B cell (primary cell): ENCODE measurements around the gene SAXO1. TPM values are rescaled to one million over a fixed set of nuclear protein-coding genes. Genes with fewer than 3 reads are reported as not detected.

Source experiments
- ATAC-seq: fragments of 200-7000 bp; cut with Tn5 transposase; one replicate; pipeline ENCODE4 v1.10.0; 2021; ENCODE audit warnings: low read depth, mild to moderate bottlenecking, moderate number of reproducible peaks, moderate library complexity
- CTCF ChIA-PET: fragments of 350-600 bp; sonication (Branson Sonifier 250); formaldehyde crosslinking; loops from one replicate; lab custom pipeline; 2021; ENCODE audit warnings: antibody characterized with exemption, inconsistent platforms; lab: Charles Lee
- POLR2A ChIA-PET: fragments of 350-600 bp; sonication (Branson Sonifier 250); formaldehyde crosslinking; loops from one replicate; lab custom pipeline; 2021; ENCODE audit warnings: antibody characterized with exemption; lab: Charles Lee
- DNase-seq: peaks from one replicate; pipeline ENCODE4 v3.0.0; 2013
- H2AFZ ChIP-seq: 2 replicates; pipeline ENCODE4 v1.6.1; 2012; ENCODE audit warnings: mild to moderate bottlenecking, low read depth, low read length; ENCODE audit not compliant: insufficient read depth, poor library complexity, severe bottlenecking
- H3K27ac ChIP-seq, 2 donors: 1 replicate in 1 of 2; 2 replicates in 1 of 2; pipeline ENCODE4 v1.5.1; 2012 to 2013; ENCODE audit warnings: low read length in 2 of 2, mild to moderate bottlenecking in 2 of 2, moderate library complexity in 1 of 2
- H3K27me3 ChIP-seq, 4 experiments: fragments of 200-600 bp in 1 of 4; sonication (generic) in 1 of 4; replicated peaks in 1 of 4; 1 replicate in 2 of 4; 2 replicates in 2 of 4; pipeline versions ENCODE4 v1.6.1 to v1.7.0; 2013 to 2016; ENCODE audit warnings: low read length in 3 of 4, mild to moderate bottlenecking in 2 of 4, mixed read lengths in 1 of 4, moderate library complexity in 1 of 4; ENCODE audit not compliant: insufficient read depth in 4 of 4, control insufficient read depth in 3 of 4; ENCODE audit errors: control extremely low read depth in 1 of 4
- H3K36me3 ChIP-seq, 2 experiments: replicated peaks in 1 of 2; 1 replicate in 1 of 2; 2 replicates in 1 of 2; pipeline versions ENCODE4 v1.6.1 to v1.7.1; 2013; ENCODE audit warnings: low read length in 1 of 2; ENCODE audit not compliant: insufficient read depth in 2 of 2, control insufficient read depth in 1 of 2; ENCODE audit errors: control extremely low read depth in 1 of 2, extremely low read depth in 1 of 2
- H3K4me1 ChIP-seq, 2 donors: fragments of 200-600 bp in 1 of 2; sonication (generic) in 1 of 2; 1 replicate in 1 of 2; 2 replicates in 1 of 2; pipeline versions ENCODE4 v1.5.1 to v1.6.1; 2013 to 2017; ENCODE audit warnings: low read length in 2 of 2; ENCODE audit not compliant: control insufficient read depth in 2 of 2, insufficient read depth in 2 of 2
- H3K4me2 ChIP-seq: replicated peaks from 2 replicates; pipeline ENCODE3; 2012; ENCODE audit warnings: mild to moderate bottlenecking, low read depth, low read length; ENCODE audit not compliant: poor library complexity, severe bottlenecking
- H3K4me3 ChIP-seq, 5 experiments: fragments of 200-600 bp in 1 of 5; sonication (generic) in 1 of 5; 1 replicate in 3 of 5; 2 replicates in 2 of 5; pipeline versions ENCODE4 v1.5.1 to v1.7.0; 2011 to 2016; ENCODE audit warnings: low read length in 4 of 5, mild to moderate bottlenecking in 4 of 5, low read depth in 2 of 5, control low read depth in 1 of 5, moderate library complexity in 1 of 5; ENCODE audit not compliant: insufficient read depth in 1 of 5; ENCODE audit errors: control extremely low read depth in 1 of 5, extremely low read depth in 1 of 5
- H3K79me2 ChIP-seq: fragments of 200-600 bp; sonication (generic); one replicate; pipeline ENCODE4 v1.6.0; 2016; ENCODE audit warnings: low read length; ENCODE audit not compliant: control insufficient read depth, insufficient read depth
- H3K9ac ChIP-seq: fragments of 200-600 bp; sonication (generic); 2 replicates; pipeline ENCODE4 v1.6.1; 2017; ENCODE audit warnings: mild to moderate bottlenecking, low read length, moderate library complexity
- H3K9me3 ChIP-seq, 3 donors: one replicate each; pipeline versions ENCODE4 v1.6.1 to v1.7.1; 2013; ENCODE audit warnings: low read length in 2 of 3; ENCODE audit not compliant: control insufficient read depth in 2 of 3, insufficient read depth in 1 of 3; ENCODE audit errors: control extremely low read depth in 1 of 3
- H4K20me1 ChIP-seq: 2 replicates; pipeline ENCODE4 v1.6.0; 2012; ENCODE audit warnings: mild to moderate bottlenecking, low read length; ENCODE audit not compliant: insufficient read depth, control insufficient read depth, poor library complexity, severe bottlenecking
- H3K27ac Mint-ChIP-seq: one replicate; pipeline ENCODE4 v1.8.0; 2021; ENCODE audit warnings: mixed read lengths
- H3K27me3 Mint-ChIP-seq: one replicate; pipeline ENCODE4 v1.8.0; 2021; ENCODE audit warnings: mixed read lengths
- H3K4me1 Mint-ChIP-seq: one replicate; pipeline ENCODE4 v1.8.0; 2021; ENCODE audit warnings: mixed read lengths
- H3K4me3 Mint-ChIP-seq: one replicate; pipeline ENCODE4 v1.8.0; 2021; ENCODE audit warnings: mixed read lengths
- H3K9me3 Mint-ChIP-seq: one replicate; pipeline ENCODE4 v1.8.0; 2022; ENCODE audit warnings: mixed read lengths; ENCODE audit not compliant: insufficient read depth
- CTCF ChIP-seq: fragments of 200-600 bp; IDR thresholded peaks from one replicate; pipeline ENCODE4 v1.8.0; 2022; ENCODE audit warnings: antibody characterized with exemption, mild to moderate bottlenecking
- EZH2 ChIP-seq: IDR thresholded peaks from 2 replicates; pipeline ENCODE4 v1.6.1; 2012; ENCODE audit warnings: borderline replicate concordance, low read depth, mild to moderate bottlenecking, moderate library complexity, low read length; ENCODE audit not compliant: insufficient read depth, poor library complexity, severe bottlenecking
- WGBS: methylation state at CpG from one replicate; pipeline ENCODE4 v1.1.5; 2013; ENCODE audit warnings: missing lambda C conversion rate; ENCODE audit not compliant: insufficient coverage; 5-methylcytosine and 5-hydroxymethylcytosine counted together
- intact Hi-C: fragments of 100-400 bp; cut with micrococcal nuclease; formaldehyde crosslinking; loops from one replicate; pipeline ENCODE4 v1.10.0; 2022
- polyA plus RNA-seq: library from polyadenylated mRNA; depleted of rRNA; stranded (reverse); fragments of >200 nt; gene quantifications from 2 replicates; pipeline ENCODE4 v1.2.3, GENCODE V29; 2012
- total RNA-seq, 2 donors: library from RNA; stranded (reverse); fragments of 120-200 nt in 1 of 2; gene quantifications; 1 replicate in 1 of 2; 2 replicates in 1 of 2; pipeline versions ENCODE4 v1.2.3 to v1.2.4, GENCODE V29; 2013 to 2022

SAXO1 gene
- total and polyA plus RNA-seq, 2 donors (not counting 1 experiment from before 2014, with no cell fraction given) = 0.01 TPM; not detected in 1

- Histone ChIP-seq H3K9ac (no peak overlapping the region), H3K79me2 (no peaks in the 10 kb centered on the region), H2AFZ (no peak overlapping the region), H3K4me2 (no peak overlapping the region), H3K36me3 (no peaks in the 10 kb centered on the region), H4K20me1 (no peaks in the 10 kb centered on the region), H3K4me1 (no peaks in the 10 kb centered on the region), H3K9me3 (no peaks in the 10 kb centered on the region), H3K27ac (no peak overlapping the region), H3K4me3 (no peak overlapping the region), H3K27me3 (no peaks in the 10 kb centered on the region)
- ChIA-PET CTCF (no interaction called here), POLR2A (no interaction called here)
- ATAC-seq (no peak), DNase-seq (no peak)
- H3K9me3 Mint-ChIP-seq = no peaks in the 10 kb centered on the region
- TF ChIP-seq CTCF (no peak), EZH2 (no peak)
- no peak overlapping the region for H3K27ac Mint-ChIP-seq
- no peaks in the 10 kb centered on the region for H3K4me1 Mint-ChIP-seq
- peaks cover 10% of the 10 kb centered on the region for H3K27me3 Mint-ChIP-seq
- 71% methylated on average over 3 of the region's 5 CpGs for WGBS
- no peak overlapping the region for H3K4me3 Mint-ChIP-seq
- intact Hi-C loops = no loop called here
Observed at GRCh38 chr9:19009391-19009965, 23.5 kb downstream of the SAXO1 start.

GRCh38 chr9:19000133-19000532 is 32.9 kb downstream of the SAXO1 start:
- Histone ChIP-seq H3K27ac (no peak overlapping the region), H3K79me2 (no peaks in the 10 kb centered on the region), H3K4me1 (no peaks in the 10 kb centered on the region), H3K27me3 (peaks cover 0 to 6% (median 0%) of the 10 kb centered on the region in 4 experiments), H2AFZ (no peak overlapping the region), H3K4me2 (no peak overlapping the region), H3K4me3 (no peak overlapping the region), H3K36me3 (no peaks in the 10 kb centered on the region), H3K9ac (no peak overlapping the region), H3K9me3 (peaks cover 0 to 14% (median 0%) of the 10 kb centered on the region in 3 donors), H4K20me1 (no peaks in the 10 kb centered on the region)
- no peak for TF ChIP-seq CTCF
- no peak for TF ChIP-seq EZH2
- POLR2A ChIA-PET = no interaction called here
- H3K27ac Mint-ChIP-seq = no peak overlapping the region
- no peaks in the 10 kb centered on the region for H3K4me1 Mint-ChIP-seq
- no peak for DNase-seq
- peaks cover 2% of the 10 kb centered on the region for H3K9me3 Mint-ChIP-seq
- CTCF ChIA-PET = no interaction called here
- 86% methylated on average over 16 of the region's 16 CpGs for WGBS
- no peak overlapping the region for H3K4me3 Mint-ChIP-seq
- ATAC-seq = no peak
- peaks cover 26% of the 10 kb centered on the region for H3K27me3 Mint-ChIP-seq
- intact Hi-C loops = no loop called here
